Measurements from ENCODE around the gene METAP2.

DNA sequence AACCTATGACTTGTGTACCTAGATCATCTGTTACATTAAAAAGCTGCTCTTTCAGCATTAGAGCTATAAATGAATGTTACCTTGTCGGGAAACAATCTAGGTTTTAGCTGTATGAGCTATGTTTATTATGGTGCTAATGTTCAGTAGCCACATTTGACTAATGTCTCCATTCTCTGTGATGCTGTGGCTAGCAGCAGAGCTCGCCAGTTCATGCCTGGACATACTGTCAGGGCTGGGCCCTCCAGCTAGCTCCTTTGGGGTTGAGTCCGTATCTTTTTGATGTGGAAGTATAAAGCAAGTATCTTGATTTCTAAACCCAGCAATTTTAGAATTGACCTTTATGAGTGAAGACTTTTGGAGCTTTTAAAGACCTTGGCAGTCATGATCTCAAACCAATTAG is 41.2 kb downstream of the METAP2 start:
- no peak for TF ChIP-seq KAT7 (CRISPR knock-in tag; IDR thresholded peaks at IDR 0.05; ENCODE audit: borderline replicate concordance)
- TF ChIP-seq, protein P1, sequence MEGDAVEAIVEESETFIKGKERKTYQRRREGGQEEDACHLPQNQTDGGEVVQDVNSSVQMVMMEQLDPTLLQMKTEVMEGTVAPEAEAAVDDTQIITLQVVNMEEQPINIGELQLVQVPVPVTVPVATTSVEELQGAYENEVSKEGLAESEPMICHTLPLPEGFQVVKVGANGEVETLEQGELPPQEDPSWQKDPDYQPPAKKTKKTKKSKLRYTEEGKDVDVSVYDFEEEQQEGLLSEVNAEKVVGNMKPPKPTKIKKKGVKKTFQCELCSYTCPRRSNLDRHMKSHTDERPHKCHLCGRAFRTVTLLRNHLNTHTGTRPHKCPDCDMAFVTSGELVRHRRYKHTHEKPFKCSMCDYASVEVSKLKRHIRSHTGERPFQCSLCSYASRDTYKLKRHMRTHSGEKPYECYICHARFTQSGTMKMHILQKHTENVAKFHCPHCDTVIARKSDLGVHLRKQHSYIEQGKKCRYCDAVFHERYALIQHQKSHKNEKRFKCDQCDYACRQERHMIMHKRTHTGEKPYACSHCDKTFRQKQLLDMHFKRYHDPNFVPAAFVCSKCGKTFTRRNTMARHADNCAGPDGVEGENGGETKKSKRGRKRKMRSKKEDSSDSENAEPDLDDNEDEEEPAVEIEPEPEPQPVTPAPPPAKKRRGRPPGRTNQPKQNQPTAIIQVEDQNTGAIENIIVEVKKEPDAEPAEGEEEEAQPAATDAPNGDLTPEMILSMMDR (IDR thresholded peaks at IDR 0.05): no peak
- no peak for TF ChIP-seq ZBTB21 (CRISPR knock-in tag; IDR thresholded peaks at IDR 0.05; ENCODE audit: borderline replicate concordance)
- TF ChIP-seq, protein P2, sequence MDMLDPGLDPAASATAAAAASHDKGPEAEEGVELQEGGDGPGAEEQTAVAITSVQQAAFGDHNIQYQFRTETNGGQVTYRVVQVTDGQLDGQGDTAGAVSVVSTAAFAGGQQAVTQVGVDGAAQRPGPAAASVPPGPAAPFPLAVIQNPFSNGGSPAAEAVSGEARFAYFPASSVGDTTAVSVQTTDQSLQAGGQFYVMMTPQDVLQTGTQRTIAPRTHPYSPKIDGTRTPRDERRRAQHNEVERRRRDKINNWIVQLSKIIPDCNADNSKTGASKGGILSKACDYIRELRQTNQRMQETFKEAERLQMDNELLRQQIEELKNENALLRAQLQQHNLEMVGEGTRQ (CRISPR knock-in tag; IDR thresholded peaks at IDR 0.05): no peak
- no peak for TF ChIP-seq ZNF232 (CRISPR knock-in tag; IDR thresholded peaks at IDR 0.05)
- TF ChIP-seq ETV6 (CRISPR knock-in tag; IDR thresholded peaks at IDR 0.05): no peak
- no peak for TF ChIP-seq TEAD4 (CRISPR knock-in tag; IDR thresholded peaks at IDR 0.05)
- TF ChIP-seq SMAD3 (CRISPR knock-in tag; IDR thresholded peaks at IDR 0.05; ENCODE audit: borderline replicate concordance): no peak
- TF ChIP-seq ZNF121 (CRISPR knock-in tag; IDR thresholded peaks at IDR 0.05): no peak
- no peak for TF ChIP-seq ATF1 (CRISPR knock-in tag; IDR thresholded peaks at IDR 0.05)
- no peak for TF ChIP-seq GTF2I (CRISPR knock-in tag; conservative IDR thresholded peaks at IDR 0.05)
- TF ChIP-seq, protein P3, sequence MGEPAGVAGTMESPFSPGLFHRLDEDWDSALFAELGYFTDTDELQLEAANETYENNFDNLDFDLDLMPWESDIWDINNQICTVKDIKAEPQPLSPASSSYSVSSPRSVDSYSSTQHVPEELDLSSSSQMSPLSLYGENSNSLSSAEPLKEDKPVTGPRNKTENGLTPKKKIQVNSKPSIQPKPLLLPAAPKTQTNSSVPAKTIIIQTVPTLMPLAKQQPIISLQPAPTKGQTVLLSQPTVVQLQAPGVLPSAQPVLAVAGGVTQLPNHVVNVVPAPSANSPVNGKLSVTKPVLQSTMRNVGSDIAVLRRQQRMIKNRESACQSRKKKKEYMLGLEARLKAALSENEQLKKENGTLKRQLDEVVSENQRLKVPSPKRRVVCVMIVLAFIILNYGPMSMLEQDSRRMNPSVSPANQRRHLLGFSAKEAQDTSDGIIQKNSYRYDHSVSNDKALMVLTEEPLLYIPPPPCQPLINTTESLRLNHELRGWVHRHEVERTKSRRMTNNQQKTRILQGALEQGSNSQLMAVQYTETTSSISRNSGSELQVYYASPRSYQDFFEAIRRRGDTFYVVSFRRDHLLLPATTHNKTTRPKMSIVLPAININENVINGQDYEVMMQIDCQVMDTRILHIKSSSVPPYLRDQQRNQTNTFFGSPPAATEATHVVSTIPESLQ (CRISPR knock-in tag; IDR thresholded peaks at IDR 0.05): no peak
- TF ChIP-seq, protein P4, sequence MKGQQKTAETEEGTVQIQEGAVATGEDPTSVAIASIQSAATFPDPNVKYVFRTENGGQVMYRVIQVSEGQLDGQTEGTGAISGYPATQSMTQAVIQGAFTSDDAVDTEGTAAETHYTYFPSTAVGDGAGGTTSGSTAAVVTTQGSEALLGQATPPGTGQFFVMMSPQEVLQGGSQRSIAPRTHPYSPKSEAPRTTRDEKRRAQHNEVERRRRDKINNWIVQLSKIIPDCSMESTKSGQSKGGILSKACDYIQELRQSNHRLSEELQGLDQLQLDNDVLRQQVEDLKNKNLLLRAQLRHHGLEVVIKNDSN (CRISPR knock-in tag; IDR thresholded peaks at IDR 0.05): no peak
- no peak for TF ChIP-seq TEAD1 (CRISPR knock-in tag; IDR thresholded peaks at IDR 0.05)

Measured in WTC11 (cell line).